Activated CD4-positive, alpha-beta T cell treated with anti-CD3 and anti-CD28 coated beads, Interleukin-2, amount 50 U/mL, for 48 hours (primary cell): ENCODE data around the gene SERPING1.
"Not testable (repeated sequence)": the region's sequence is repeated elsewhere in the genome, so short reads cannot be mapped to it uniquely, and the experiment has no call there.

Experiments used
- DNase-seq, 2 experiments: peaks; one replicate each; pipeline ENCODE4 v3.0.0-alpha.2; 2020

The SERPING1 gene

GRCh38 chr11:57638811-57639320 is 41.4 kb downstream of the SERPING1 start:
- no peak for DNase-seq

- DNase-seq, result no peak
These were observed 42.0 kb downstream of the SERPING1 start for GRCh38 chr11:57639321-57640067.

GRCh38 chr11:57640068-57640800 is 42.7 kb downstream of the SERPING1 start:
- DNase-seq, result no peak

GRCh38 chr11:57641011-57641807 is 43.7 kb downstream of the SERPING1 start:
- no peak for DNase-seq

GRCh38 chr11:57643802-57644201 is 46.3 kb downstream of the SERPING1 start:
- DNase-seq, result no peak

- peak; percentile 89 to 92 for DNase-seq
These were observed 47.5 kb downstream of the SERPING1 start for GRCh38 chr11:57644748-57645688.

GRCh38 chr11:57645689-57646085 is 48.2 kb downstream of the SERPING1 start:
- DNase-seq, result no peak

GRCh38 chr11:57646194-57646798 is 48.8 kb downstream of the SERPING1 start:
- no peak for DNase-seq

- DNase-seq, result no peak
These were observed 49.4 kb downstream of the SERPING1 start for GRCh38 chr11:57646799-57647303.

- DNase-seq, result no peak
These were observed 49.9 kb downstream of the SERPING1 start for GRCh38 chr11:57647372-57647771.

- no peak for DNase-seq
These were observed 50.7 kb downstream of the SERPING1 start for GRCh38 chr11:57647960-57648800.

- no peak for DNase-seq
These were observed 51.6 kb downstream of the SERPING1 start for GRCh38 chr11:57648801-57649735.

- peak; percentile 47 to 54 for DNase-seq
These were observed 52.6 kb downstream of the SERPING1 start, which contains the start of gene YPEL4 for GRCh38 chr11:57649826-57650738. YPEL4 (minus strand) TSS chr11:57649912; CDS start chr11:57647107, 2,805 bp downstream.

- no peak for DNase-seq
These were observed 53.2 kb downstream of the SERPING1 start for GRCh38 chr11:57650739-57651090.

GRCh38 chr11:57651408-57651807 is 53.9 kb downstream of the SERPING1 start:
- DNase-seq, result no peak

- not testable (repeated sequence) for DNase-seq
These were observed 54.7 kb downstream of the SERPING1 start for GRCh38 chr11:57652230-57652629.

- DNase-seq, result no peak
These were observed 55.2 kb downstream of the SERPING1 start for GRCh38 chr11:57652662-57653061.

- DNase-seq, result no peak
These were observed 55.7 kb downstream of the SERPING1 start for GRCh38 chr11:57653163-57653562.
